GM21528 (cell line): ENCODE data around the gene CRYBA2.

ENCODE experiments used
- ATAC-seq: cut with Tn5 transposase; IDR thresholded peaks from one replicate; pipeline ENCODE4 v1.9.1; 2021; ENCODE audit warnings: mild to moderate bottlenecking, moderate library complexity; ENCODE audit not compliant: unreplicated experiment, low FRiP score

The CRYBA2 gene

DNA sequence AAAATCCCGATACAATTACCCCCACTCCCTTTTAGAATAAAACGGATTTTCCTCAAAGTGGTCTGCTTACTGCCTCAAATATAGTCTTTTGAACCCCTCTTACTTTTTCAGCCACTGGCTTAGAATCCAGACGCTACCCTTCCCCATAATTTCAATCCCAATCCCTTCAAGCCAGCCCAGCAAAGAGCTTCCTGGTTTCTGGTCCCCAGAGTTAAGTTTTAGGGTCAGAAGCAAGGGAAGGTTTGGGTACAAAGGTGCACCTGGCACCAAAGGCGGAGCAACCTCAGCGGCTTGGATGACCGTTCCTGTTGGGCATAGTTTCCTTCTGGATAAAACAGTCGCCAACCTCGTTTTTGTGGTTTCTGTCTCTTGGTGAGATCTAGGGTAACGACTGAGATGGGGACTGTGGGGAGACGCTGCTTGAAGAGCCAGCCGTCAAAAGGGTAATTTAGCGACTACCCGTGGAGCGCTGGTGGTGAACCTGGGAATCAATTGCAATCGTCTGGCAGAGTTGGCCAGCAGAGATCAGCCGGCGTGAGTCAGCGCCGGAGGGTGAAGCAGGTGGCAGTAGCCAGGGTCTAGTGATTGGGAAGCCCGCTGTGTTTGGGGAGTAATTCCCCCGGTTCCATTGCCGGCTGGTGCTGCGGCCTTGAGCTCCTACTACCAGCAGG, 9.8 kb downstream of the CRYBA2 start:
- ATAC-seq = no peak

DNA sequence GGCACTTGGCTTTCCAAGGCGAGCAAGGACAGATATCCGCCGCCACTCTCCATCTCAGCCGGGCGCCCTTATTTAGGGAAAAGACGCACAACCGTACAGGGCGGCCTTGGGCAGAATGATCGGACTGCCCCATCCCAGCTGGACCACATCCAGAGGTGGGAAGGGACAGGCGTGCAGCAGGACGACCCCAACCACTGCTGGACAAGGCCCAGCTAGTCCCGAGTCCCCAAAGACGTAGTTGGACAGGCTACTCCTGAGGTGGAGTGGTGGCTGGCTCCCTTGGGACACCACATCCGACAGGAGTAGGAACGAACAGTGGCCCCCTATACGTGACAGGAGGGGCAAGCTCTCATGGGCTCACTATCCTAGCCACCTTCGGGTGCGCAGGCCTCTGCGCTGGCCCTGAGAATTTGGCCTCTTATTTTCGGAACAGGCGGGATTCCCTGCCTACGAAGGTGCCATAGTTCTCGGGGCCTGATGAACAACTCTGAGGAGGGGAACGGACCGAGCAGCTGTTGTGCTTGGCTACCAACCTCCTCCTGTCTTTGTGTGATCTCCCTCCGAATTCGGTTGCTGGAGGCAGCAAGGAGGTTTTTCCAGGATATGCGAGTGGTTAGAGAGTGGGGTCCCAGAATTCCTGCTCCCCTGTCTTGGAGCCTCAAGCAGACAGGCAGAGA, 10.5 kb downstream of the CRYBA2 start:
- no peak for ATAC-seq

DNA sequence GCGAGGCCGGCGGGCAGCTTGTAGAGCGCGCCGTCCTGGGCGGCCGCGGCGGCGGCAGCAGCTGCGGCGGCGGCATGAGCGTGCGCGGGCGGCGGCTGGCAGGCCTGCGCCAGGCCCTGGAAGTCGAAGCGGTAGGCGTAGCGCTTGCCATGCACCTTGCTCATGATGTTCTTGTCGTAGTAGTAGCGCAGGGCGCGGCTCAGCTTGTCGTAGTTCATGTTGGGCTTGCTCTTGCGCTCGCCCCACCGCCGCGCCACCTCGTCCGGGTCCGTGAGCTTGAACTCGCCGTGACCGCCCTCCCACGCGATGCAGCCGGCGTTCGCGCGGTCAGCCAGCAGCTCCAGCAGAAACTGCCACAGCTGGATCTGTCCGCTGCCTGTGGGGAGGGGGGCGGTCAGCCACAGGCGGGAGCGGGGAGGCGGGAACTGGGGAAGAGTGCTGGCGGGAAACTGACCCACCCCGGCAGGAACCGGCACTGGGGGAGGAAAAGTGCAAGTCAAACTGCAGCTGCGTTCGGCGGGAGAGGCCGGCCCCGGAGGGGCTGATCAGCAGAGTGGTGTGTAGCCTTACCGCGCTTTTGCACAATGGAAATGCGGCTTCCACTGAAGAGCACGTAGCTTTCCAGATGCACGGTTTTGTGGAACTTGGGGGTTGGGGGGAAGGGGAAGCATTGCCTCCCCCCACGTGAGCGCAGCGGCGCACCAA, 11.2 kb downstream of the CRYBA2 start:
- ATAC-seq = no peak

DNA sequence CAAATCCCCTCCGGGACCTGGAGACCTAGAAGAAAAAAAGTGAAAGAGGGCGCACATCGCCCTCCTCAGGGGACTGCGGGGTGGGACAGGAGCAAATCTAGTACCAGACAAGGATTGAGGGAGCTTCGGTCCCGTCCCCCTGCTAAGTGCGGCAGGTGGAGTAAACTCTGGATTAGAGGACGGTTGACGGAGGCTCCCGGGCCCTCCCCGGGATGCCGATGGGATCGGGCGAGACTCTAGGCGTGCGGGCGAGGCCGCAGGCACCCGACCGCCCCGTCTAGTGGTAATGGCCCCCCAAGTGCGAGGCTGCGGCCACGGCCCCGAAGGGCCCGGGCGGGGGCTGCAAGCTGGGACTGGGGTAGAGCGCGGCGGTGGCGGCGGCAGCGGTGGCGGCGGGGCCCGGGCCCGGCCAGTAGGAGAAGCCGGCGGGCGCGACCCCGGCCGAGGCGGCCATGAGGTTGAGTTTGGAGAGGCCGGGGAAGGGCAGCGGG, 11.8 kb downstream of the CRYBA2 start:
- ATAC-seq = no peak

DNA sequence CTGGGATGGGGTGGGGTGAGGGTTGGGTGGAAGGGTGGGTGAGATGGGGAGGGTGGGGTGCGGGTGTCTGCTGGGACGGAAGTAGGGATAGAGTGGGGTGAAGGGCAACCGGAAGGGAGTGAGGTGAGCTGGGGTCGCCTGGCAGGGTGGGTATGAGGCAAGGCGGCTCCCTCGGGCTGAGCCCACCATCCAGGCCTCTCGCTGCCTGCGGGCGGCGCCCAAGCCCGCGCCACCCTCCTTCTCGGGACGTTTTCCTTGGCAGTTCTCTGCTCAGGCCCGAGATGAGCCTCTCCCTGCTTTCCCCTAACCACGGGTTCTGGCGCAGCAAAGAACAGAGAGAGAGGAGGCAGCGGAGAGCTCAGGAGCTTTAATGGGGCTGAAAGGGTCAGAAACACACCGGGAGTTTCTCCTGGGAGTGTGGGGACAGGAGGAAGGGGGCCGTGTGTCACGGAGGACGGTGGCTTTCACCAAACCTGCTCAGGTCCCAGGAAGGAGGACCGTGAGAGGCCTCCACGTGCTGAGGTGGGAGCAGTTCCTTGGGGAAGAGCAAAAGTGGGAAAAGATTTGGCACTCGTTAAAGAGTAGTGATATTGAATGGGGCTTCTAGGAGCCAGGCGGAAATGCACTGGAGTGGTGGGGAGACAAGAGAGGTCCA, 12.4 kb downstream of the CRYBA2 start:
- no peak for ATAC-seq

DNA sequence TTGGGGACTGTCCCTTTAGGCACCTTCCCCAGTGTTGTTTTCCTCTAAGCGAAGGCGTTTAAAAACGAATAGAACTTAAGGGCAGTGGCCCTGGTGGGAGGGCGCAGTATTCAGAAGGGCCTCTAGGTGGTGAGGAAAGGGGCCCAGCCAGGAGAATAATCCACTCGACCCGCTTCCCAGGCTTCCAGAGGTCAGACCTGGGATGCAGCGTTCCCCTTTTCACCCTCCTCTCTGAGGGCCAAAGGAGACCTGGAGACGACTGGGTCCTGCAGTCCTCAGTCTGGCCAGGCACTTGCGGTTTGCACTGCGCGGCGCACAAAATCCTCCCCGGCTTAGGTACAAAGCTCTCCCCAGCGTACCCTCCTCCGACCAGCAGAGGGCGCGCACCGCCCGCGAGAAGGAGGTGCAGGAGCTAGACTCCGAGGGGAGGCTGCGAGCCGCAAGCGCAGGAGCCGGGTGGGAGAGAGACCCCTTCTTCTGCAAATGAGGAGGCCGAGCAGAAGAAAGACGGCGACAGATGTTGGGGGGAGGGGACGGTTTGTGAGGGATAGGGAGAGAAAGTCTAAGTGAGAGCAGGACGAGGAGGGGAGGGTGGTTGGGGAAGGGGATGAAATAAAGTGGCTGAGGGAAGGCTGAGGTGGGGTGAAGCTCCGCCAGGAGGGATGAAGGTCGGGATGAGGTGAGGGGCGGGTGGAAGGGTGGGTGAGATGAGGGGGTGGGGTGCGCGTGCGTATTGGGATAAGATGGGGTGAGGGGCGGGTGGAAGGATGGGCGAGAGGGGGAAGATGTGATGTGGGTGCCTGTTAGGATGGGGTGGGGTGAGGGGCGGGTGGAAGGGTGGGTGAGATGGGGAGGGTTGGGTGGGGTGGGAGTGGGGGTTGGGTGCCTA, 13.1 kb downstream of the CRYBA2 start:
- peak; percentile 83 for ATAC-seq

DNA sequence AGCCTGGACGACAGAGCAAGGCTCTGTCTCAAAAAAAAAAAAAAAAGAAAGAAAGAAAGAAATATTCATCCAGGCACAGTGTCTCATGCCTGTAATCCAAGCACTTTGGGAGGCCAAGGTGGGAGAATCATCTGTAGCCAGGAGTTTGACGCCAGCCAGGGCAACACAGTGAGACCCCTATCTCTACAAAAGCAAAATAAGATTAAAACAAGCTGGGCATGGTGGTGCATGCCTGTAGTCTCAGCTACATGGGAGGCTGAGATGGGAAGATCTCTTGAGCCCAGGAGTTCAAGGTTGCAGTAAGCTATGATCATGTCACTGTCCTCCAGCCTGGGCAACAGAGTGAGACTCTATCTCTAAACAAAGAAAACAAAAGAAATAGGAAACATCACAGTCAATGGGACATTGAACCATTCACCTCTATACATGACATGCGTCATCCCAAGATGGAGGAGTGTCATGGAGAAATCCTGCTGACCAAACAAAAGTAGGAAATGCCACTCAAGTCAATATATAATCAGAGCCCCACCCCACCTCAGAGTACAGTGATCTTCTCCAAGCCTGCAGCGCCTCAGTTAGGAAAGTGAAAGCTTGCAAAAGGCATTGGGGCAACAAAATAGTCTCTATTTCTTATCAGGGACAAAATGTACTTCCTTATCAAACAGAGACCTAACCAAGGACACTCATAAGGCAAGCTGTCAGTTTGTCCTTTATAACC, 18.0 kb downstream of the CRYBA2 start:
- ATAC-seq = no peak

DNA sequence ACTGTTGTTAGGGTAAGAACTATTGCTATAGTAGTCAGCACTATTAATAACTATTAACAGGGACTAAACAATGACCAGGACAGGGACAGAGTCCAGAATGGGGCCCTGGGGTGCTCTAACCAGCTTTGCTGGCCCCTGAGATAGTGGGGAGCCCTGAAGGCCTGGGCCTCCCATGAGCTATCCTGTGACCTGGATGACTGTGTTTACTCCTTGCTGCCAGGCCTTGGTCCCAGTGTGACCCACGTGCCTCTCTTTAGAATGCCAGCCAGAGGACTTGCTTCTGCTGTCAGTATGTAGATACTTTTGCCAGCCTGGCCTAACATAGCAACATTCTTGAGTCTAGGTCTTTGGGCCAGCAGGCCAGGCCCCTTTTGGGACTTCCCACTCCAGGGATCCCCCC, 22.3 kb downstream of the CRYBA2 start:
- ATAC-seq = no peak

DNA sequence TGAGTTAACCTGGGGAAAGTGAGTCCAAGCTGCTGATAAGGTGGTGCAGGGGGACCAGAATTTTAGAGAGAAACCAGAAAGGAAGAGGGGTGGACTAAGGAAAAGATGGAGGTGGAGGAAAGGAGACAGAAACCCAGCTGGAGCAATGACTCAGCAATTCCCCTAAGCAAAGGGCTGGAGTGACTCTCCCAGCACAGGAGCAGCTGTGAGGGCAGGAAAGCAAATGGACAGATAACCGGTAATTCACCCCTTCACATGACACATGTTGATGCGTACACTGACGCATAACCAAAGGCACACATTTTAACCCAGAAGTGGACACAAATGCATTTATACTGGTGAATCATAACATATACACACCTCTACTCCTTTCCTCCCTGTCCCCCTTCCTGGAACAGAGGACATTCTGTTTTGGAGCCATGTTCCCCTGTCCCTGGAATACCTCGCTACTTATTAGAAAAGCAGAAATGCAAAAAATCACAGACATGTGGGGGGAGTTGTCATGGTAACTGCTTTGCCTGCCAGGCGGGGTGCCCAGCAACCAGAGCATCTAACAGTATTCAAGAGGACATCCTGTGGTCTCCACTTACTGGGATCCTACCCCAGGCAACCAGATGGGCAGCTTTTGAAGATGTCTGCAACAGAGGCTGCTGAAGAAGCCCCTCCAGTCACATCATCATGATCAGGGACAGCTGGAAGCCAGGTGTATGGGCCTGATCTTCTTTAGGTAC, 29.0 kb downstream of the CRYBA2 start:
- no peak for ATAC-seq

DNA sequence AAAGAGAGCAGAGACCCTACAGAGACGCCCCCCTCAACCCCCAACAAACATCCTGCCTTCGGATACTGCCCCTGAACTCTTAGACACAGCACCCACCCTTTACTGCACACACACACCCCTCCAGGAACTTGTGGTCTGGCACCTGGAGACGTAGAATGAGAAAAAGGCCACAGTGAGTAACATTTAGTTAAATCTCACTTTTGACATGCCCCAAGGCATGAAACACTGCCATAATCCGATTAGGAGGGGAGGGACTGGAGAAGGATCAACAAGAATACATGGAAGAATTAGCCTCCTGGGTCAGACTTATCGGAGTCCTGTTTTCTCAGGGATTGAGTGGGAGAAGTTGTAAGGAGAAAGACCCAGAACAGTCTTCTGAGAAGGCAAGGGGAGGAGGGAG, 29.6 kb downstream of the CRYBA2 start:
- ATAC-seq = no peak

DNA sequence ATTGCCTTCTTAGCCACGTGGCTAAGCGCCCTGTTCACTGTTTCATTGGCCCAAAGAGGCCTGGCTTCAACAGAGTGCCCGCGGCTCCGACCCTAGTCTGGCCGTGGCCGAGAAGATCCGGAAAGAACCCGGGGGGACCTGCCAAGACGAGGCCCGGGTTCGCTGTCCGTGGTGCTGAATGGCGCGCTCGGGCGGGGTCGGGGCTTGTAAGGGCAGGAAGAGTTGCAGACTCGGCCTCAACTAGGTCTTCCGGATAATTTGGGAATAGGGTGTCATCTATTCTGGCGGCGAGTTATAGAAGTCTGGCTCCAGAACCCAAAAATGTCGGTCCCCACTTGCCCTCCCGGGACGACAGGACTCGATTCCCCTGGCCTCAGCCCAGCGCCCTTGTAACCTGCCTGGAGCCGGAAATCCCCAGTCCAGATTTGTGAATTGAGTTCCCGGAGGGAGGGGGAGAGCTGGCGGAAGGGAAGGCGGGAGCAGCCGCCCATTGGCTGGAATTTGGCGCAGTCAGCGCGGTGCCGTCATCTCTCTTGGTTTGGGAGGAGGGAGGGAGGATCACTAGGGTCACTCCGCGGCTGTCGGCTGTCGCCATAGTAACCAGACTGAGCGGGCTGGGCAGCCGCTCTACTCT, 30.2 kb downstream of the CRYBA2 start:
- no peak for ATAC-seq

DNA sequence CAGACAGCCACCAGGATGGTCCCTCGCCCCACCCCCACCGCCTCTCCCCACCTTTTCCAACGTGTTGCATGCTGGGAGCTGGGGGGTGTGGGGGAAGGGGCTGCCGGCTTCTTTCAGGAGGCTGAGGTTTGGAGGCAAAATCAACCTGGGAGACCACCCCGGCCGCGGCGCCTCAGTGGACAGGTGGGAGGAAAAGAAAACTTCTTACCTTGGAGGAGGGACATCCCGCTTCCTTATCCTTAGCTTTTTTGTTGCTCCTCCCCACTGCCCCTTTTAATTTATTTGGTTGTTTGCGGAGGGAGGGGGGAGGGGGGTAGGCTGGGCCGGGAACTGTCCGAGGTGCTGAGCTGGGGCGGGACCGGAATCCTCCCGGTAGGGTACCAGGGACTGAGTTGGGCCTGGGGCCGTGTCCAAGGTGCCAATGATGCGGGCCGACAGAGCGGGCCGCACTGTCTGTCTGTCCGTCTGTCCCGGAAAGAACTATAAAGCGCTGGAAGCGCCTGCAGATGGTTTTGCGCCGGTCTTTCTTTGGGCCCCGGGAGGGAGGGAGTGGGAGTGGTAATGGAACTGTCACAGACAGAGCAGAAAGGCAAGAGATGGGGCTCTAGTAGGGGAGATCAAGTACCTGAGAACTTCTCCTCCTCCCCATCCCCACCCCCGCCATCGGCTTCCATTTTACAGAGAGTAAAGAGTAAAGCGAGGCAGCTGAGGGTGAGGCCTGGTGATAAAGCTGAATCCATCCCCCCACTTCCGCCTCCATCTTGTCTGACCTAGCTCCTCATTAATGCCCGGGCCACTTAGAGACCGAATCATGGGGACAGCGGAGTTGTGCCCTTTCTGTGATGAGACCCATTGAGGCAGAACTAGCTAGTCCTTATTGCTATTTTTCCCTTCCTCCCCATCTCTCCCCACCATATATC, 31.3 kb downstream of the CRYBA2 start:
- ATAC-seq = no peak

DNA sequence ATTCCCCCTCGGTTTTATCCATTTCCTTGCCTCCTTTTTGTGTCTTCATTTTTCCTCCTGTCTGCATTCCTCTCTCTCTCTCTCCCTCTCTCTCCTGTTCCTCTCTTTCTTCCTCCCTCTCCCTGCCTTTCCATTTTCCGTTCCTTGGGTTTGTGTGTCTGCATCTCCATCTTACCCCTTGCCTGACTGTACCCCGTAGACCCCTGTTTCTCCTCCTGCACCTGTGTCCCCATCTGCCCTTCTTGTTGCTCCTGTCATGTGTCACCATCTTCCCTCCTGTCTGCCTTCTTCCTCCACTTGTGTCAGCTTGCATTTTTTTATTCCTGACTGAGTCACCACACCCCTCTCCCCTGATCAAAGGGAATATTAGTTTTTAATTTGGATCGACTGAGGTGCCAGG, 32.0 kb downstream of the CRYBA2 start:
- ATAC-seq = no peak

DNA sequence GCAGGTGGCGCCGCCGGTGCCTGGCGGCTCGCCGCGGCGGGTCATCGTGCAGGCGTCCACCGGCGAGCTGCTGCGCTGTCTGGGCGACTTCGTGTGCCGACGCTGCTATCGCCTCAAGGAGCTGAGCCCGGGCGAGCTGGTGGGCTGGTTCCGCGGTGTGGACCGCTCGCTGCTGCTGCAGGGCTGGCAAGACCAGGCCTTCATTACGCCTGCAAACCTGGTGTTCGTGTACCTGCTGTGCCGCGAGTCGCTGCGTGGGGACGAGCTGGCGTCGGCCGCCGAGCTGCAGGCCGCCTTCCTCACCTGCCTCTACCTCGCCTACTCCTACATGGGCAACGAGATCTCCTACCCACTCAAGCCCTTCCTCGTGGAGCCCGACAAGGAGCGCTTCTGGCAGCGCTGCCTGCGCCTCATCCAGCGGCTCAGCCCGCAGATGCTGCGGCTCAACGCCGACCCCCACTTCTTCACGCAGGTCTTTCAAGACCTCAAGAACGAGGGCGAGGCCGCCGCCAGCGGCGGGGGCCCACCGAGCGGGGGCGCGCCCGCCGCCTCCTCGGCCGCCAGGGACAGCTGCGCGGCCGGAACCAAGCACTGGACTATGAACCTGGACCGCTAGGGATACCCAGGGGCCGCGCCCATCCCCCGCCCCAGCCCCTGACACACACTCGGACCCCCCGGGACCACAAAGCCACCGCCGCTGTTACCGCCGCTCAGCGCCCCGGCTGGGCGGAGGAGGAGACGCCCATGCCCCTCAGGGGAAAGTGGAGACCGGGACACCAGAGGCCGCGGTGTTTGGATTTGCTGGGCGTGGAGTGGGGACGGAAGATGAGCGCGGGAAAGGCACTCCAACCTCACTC, 32.7 kb downstream of the CRYBA2 start:
- ATAC-seq = no peak

DNA sequence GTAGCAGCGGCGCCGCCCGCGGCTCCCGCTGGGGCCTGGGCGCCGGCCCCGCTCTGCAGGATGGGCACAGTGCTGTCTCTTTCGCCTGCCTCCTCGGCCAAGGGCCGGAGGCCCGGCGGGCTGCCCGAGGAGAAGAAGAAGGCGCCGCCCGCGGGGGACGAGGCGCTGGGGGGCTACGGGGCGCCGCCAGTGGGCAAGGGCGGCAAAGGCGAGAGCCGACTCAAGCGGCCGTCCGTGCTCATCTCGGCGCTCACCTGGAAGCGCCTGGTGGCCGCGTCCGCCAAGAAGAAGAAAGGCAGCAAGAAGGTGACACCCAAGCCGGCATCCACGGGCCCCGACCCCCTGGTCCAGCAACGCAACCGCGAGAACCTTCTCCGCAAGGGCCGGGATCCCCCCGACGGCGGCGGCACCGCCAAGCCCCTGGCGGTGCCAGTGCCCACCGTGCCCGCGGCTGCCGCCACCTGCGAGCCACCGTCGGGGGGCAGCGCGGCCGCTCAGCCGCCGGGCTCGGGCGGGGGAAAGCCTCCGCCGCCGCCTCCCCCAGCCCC, 33.4 kb downstream of the CRYBA2 start:
- no peak for ATAC-seq

DNA sequence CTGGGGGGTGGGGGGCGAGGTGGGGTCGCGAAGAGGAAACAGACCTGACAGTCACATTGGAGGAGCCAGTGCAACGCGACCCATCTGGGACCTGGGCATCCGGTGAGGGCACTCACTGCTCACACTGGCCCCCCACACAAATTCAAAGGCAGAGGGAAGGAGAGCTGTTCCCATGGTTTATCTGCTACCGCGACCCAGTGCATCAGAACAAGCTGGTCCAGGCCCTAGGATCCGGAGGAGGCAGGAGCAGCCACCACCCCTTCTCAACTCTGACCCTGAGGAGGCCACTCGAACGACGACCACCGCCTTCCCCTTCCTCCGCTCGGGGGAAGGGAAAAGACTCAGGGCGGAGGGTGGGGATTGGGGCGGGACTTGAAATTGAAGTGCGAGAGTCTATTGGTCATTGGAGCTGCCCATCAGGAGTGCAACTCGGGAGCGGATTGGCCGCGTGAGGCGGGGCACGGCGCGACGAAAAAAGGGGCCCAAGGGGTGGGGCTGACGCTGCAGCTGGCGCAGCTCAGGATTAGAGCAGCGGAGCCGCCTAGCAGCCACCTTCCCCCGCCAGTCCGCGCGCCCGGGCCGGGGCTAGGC, 34.0 kb downstream of the CRYBA2 start, which contains the start of gene CDK5R2:
TSS of gene CDK5R2 (plus strand) at position 526 of the 591 bp plus-strand sequence. CDS start 155 bp downstream, outside the sequence.
- ATAC-seq = peak; percentile 96
